NCI-H2196 (cell line): ENCODE results near the gene PDE10A.

Experiments used
- DNase-seq: peaks from one replicate; lab custom pipeline; 2025; ENCODE audit not compliant: unreplicated experiment; lab: John Stamatoyannopoulos, UW

Gene PDE10A

DNA sequence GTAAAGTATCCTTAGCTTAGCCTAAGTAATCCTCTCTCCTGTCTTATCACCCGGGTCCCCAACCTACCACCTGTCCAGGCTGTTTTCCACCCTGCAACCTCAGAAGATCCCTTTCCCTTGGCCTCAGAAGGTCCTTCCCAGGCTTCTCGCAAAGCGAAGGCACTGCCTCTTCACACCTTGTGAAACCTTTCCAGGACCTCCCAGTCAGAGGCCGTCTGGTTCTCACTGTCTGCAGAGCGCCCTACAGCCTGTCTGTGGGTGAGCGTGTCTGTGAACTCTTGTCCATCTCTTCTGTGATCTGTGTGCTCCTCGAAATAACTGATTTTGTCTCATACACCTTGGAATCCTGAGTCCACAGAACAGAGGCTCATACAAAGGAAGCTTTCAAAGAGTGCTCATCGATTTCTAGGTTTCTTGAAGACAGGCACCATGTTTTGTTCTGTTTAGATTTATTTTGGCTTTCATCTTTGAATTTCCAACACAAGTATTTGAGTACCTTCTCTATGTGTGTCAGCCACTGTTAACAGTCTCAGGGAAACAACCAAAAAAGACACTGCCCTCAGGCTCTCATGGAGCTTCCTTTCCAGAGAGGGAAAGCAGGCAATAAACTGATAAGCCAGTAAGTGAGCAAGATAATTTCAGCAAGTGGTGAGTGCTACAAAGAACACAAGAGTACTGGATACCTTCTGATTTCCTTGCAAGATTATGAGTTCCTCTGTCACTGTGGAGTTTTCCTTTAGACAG lies 6.3 kb downstream of the PDE10A start:
- no peak for DNase-seq

DNA sequence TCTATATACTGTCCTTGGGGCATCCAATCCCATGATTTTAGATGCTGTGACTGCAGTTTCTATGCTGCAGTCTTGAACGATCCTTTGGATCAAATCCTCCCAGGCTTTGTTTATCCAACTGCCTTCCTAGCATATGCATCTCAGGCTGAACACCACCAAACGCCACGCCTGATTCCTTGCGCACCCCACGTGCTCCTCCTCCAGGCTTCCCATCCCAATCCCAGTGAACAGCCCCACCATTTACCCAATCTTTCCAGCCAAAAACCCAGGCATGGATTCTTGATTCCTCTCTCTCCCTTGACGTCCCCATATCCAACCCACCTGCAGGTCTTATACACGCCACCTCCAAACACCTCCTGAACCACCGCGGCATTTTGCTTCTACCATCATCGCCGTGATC lies 7.8 kb downstream of the PDE10A start:
- no peak for DNase-seq

DNA sequence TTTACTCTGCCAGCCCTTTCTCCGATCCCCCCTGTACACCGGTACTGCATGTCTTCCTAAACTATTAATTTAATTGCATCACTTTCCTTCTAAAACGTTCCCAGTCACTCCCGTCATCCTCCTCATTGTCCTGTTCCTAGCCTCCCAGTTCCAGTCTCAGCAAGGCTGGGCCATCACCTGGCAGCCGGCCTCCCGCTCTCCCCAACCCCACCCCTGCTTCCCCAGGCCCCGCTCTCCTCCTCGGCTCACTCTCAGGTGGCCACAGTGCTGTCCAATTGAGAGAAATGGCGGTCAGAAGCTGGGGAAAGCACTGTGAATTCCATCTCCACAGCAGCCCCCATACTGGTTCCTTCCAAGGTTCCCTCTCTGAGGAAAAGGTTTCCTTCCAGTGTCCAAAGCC lies 8.9 kb downstream of the PDE10A start:
- DNase-seq = no peak

DNA sequence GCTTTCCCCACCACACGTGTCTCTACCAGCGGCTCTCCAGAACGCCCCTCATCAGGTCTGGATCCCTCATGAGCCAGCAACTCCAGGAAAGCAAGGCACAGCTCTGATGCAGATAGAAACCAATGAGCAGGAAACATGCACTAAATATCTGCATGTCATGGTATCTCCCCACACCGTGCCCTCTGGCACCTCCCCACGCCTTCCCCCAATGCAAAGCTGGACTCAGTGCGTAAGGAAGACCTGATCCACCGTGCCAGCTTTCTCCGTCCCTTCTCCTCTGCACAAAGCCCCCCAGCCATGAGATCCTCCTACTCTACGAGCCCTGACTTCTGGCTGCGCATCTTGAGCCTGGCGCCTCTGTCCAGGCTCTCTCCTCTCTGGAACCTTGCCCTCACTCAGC lies 9.4 kb downstream of the PDE10A start:
- DNase-seq = no peak

DNA sequence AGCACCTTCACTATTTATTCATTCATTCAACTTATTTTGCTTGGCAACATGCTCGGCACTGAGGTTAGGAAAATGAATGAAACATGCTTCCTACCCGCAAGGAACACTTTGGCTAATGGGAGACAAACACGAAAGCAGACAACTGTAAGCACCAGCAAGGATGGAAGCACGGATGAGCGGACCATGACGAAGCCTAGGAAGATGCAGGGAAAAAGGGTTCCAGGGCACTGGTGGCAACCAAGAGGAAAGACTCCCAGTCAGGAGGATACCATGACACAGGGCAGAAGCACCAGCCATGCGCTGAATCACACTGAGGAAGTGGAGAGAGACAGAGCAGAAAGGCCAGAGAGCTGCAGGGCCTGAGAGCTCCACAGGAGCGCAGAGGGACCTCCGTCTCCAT lies 9.8 kb downstream of the PDE10A start:
- DNase-seq = no peak

DNA sequence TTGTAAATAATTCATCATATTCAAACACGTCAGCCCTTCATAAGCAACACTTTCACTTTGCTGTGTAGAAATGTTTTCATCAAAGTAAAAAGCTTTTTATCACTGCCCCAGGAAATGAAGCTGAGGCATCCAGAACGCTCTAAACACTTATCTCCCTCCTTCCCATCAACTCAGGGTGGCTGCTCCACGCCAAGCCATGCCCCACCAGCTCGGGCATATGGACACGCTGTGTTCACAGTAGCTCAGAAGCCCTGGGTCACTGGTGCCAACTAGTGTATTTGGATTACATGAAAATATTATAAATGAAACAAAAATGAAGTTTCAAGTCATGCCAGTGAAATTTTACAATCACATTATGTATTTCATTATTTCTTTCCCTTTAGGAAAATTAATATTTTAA lies 10.3 kb downstream of the PDE10A start:
- DNase-seq = no peak

DNA sequence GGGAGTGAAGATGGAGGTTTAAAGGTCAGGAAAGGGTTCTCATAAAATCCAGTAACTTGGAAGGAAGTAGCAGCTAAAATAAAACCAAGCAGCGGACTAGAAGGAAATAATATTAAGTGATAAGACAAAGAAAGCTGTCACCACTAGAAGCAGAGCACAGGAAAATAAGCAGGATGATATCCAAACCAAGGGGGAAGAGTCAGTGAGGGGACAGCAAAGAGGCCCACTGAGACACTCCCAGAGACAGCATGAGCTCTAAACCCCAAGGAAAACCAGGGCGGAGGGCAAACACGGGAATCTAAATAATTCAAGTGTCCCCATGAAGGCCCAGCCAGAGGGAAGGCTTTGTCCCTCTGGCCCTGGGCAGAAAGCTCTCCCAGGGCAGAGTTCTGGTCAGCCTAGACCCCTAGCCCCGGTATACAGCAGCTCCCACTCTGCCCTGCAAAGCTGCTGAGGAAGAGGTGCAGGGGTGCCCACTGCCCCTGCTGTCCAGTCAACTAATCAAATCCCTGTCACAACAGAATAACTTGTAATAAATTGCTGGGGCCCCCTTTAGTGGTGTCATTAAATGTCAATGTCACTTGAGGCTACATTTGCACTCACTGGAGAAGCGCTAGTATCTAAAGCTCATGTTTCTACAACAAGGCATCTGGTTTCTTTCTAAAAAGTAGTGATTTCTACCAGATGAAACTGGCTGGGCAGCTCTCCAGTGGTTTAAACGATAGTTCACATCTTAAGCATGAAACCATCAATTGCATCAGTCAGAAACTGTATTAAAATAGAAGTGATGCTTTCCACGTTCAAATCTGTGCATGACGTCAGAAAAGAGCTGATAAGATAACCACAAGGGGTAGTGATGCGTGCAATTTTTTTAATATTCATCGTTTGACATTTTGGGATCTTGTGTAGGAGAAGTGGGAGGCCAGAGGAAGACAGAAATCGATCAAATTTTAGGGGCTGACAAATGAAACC lies 13.6 kb downstream of the PDE10A start:
- DNase-seq = no peak

DNA sequence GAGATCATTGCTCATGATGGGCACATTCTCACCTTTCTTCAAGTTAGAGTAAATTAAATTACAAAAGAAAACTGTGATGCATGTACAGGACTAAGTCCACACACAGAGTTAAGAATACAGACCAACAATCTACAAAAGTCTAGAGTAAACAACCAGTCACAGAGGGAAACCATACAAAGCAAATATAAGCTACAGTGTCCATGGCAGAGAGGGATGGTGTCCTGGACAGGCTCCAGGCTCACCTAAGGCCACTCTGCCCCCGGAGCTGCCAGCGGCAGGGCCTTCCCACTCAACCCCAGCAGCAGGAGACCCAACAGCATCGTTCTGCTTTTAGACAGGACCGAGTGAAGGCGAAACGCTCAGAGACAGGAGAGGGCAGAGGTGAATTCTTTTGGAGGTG lies 16.0 kb downstream of the PDE10A start:
- DNase-seq = no peak

DNA sequence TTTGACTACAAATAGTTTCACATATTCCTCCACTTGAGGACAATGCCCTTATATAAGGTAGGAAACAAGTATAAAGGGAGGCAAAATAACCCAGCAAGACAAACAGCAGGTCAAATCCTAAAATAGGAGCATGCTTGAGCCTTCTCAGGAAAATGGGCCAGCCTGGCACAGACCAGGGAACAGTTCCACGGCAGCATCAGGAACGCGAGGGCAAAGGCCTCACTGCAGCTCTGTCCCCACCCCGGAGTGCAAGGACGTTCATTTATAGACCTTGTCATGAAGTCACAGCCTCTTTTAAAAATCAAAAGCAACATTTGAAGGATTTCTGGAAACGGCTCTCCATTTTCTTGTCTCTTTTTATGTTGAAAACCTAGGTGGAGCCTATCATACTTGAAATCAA lies 17.1 kb downstream of the PDE10A start:
- DNase-seq = no peak

DNA sequence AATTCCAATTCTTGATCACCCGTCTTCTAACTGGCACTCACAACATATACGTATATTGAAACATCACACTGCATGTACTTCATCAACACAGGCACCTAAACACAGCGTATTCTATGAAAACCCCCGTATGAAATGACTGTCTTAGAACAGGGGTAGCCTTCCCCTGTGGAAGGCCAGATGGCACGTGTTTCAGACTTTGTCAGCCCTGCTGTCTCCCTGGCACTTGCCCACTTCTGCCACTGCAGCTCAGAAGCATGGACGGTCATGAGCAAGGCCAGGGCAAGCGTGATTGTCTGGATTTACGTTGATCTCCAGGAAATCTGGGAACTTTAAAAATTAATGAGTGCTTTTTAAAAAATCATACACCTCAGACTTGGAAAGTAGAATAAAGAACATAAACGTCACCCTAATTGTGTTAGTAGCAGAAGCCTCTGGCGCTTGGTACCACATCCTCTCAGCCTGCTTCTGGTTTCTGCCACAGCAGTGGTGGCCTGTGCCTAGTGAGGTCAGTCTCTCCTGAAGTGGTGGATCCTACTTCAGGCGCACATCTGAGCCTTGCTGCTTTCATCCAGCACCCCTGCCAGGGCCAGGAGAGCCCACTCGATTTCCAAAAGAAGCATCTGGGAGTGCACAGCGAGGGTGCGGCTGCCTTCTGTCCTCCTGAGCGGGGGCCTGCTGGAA lies 18.3 kb downstream of the PDE10A start:
- no peak for DNase-seq

DNA sequence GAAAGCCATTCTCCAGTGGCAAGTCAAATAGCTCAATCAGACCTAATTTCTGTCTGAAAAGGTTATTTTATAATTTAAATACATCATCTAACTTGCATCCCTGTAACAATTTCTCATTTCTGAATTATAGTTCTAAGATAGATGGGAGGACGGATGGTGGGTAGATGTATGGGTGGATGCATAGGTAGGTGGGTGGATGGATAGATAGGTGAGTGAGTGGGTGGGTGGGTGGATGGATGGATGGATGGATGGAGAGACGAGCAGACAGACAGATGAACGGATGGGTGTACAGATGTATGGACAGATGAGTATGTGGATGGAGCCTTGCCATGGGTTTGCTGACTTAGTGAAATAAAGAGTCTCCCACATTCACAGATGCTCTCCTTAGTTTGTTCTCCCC lies 20.0 kb downstream of the PDE10A start:
- DNase-seq = no peak

DNA sequence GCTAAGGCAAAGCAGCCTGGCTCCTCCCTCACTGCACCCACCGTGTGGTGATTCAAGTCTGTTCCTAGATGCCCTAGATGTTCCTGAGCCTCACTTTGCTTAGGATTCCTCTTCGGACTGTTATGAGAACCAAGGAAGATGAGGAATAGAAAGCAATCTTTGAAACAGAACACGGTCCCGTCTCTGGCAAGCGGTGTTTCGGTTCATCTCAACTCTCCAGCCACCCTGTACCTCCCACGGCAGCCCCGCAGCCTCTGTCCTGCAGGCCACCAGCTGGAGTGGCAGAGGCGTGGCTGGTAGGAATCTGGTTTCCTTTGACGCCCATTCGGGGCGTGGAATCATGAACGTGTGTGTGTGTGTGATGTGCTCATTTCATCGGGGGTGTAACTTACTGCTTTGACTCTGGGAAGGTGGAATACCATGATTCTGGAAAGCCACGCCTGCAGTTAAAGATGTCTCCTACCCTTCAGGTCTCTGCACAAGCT lies 21.3 kb downstream of the PDE10A start:
- no peak for DNase-seq

DNA sequence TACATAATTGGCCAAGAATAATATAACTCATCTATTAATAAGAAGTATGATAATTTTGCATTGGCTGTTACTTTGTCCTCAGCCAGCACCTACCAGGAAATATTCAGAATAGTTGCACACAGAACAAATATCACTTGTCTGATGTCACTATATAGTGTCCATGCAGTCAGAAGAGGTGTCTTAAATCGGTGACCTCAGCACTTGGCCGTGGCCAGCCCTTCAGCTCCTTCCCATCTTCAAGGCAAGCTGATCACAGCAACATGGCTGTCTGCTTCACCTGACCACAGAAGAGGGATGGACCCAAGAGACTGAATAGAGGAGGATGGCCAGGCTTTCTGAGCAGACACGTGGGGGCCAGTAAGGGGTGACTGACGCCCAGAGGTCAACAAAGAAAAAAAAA lies 22.2 kb downstream of the PDE10A start:
- DNase-seq = no peak

DNA sequence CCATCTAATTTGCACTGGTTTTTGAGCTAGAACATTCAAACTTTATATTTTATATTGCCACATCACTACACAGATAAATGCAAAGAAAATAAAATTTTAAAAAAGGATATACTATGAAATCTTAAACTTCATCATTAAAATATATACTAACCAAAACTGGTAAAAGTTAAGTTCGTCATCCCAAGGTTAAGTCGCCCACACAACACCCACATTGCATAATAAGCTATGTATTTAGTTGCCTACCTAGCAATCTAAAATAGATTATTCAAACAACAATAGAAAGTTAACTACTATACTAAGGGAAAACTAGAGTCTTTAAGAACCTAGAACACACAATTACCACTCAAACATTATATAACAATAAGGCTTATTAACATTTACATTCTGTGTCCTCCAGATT lies 24.5 kb downstream of the PDE10A start:
- no peak for DNase-seq

DNA sequence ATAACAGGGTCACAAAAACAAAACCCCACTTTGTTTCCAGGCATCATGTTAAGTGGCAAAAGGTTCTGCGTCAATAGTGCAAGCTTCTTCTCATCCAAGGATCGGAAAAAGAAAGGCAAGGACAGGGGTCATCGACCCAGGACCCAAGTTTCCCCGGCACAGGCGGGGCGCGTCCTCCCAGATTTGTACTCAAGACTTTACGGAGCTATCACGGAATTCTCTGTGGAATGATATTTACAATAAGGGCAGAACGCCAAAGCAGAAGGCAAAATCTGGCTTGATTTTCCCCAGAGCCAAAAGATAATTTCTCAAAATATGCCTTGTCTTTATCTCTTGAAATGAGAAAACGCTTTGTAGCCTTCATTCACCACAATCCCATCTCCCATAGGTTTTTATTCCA lies 25.5 kb downstream of the PDE10A start:
- DNase-seq = no peak

DNA sequence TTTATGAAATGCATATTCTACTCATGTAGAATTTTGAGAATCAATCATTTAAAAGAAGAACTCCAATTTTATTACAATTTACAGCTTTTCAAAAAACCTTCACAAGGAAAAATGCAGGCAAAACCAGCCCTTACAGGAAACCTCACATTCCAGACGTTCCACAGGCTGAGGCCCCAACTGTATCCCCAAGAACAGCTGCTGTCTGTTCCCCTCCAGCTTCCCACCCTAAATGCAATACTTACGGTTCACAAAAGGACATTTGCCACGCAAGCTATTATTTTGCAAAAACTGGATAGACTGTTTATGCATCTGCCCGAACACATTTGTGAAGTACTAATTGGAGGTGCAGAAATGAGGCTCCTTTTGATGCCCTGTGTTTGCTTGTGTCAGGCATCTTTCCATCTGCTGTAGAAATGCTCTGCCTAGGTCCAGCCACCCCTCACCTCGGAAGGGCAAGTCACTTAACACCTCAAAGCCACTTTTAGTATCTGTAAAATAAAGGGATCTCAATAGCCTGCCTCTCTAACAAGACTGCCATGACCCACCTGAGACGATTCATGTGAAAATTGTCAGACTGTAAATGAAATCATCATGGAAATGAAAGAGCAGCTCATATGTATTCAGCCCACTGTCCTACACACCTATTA lies 26.5 kb downstream of the PDE10A start:
- DNase-seq = no peak

DNA sequence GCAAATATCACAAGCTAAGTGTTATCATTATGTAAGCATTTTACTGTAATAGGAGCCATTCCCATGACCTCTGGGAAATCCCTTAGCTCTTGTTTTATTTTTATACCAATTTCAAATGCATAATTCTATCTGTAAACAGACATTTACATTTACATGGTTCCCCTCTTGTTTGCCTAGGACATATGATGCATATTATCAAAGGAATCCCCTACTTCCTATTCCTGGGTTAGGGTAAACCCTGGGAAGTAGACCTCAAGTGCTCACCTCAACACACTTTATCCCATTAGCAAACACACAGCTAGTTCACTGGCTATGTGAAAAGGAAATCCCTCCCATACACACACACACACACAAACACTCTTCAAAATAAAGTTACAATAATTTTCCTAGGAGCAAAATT lies 27.1 kb downstream of the PDE10A start:
- no peak for DNase-seq

DNA sequence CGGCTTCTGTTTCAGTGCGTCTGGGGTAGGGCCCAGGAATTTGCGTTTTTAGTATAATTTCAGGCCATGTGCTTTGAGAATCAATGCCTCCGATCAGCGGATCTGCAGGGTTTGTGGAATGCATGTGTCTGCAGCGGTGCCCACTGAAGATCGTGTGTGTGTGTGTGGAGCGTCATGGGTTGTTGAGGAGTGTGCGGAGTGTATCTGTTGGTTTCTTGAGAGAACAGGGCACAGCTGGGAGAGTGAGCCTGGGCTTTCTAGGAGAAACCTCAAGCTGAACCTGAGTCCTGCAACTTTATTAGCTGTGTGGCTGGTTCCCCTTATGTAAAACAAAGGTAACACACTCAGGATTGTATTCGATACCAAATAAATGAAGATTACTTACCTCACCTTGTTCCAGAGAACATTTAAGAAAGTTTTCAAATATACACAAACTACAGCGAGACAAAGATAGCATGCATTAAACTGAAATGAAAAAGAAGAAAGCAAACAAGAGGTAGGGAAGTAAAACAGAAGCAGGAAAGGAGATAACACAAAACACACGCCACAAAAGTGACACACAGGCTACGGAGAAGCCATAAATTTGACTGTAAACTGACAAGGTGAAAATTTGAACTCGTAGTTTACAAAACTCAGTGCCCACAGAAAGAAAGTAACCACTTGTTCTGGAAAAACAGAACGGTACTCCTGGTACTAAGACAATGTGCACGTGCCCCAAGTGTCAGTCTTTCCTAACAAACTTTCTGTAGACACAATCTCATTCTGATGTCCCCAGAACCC lies 28.8 kb downstream of the PDE10A start:
- no peak for DNase-seq

DNA sequence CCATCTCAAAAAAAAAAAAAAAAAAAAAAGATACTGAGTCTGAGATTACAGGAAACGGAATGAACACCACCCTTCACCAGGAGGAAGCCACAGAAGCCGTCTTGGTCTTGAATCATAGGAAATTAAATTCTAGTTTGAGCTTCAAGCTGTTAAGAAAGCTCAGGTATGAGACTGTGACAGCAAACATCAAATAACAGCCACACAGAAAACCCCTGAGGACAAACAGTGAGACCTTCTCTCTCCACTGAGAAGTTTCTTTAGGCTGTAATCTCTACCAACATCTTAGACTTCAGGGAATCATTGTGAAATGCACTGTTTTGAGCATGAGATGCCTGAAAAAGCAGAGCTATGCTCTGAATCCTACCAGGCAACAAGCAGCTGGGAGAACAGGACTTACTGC lies 30.8 kb downstream of the PDE10A start:
- DNase-seq = no peak

DNA sequence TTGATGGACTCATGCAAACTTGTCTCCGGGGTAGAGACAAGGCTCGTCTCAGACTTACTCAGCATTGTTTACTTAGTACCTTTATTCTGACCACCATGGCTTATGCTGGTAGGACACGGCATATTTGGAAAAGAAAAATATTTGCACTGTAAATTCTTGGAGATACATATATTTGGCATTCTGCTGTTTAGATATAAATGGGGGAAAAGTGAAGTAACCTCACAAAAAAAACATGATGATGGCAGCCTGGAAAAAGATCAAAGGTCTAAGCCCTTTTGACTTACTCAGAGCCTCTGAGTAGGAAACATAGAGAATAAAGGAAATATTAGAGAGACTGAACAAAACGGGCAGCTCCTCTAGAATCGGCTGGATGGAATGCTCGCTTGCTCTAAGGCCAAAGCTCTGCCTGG lies 32.5 kb downstream of the PDE10A start:
- no peak for DNase-seq
